ENCODE data around the gene PKP4. TPM values are rescaled to one million over a fixed set of nuclear protein-coding genes. Genes with fewer than 3 reads are reported as not detected.

The PKP4 gene
- total RNA-seq, 2 experiments from 2014 or later = 68.7 to 73.2 TPM

DNA sequence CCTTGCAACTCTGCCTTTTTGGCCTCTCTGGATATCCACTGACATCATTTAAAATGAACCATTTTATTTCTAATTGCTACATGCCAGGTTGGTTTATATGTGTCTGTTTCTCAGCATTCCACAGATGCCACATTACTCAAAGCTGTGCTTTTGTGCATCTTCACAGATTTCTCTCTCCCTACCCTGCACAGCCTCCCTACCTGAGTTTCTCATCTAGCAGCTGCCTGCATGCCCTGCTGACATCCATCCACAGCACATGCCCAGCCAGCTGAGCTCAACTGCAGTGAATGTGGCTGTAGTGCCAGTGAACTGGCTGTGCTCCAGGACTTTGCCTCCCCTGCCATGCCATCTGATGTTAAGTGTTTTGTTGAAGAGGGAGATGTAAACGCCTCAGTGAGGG is 44.5 kb downstream of the PKP4 start:
- BruUV-seq (replicated peaks) = no TSS peak
- Histone ChIP-seq H3K27ac (ENCODE audit: low read depth, low read length, poor library complexity, severe bottlenecking) (no peak overlapping the region), H3K36me3 (ENCODE audit: insufficient read depth, low read length) (no peaks in the 10 kb centered on the region), H2AFZ (ENCODE audit: low read length) (no peak overlapping the region), H3K9me3 (ENCODE audit: low read length) (no peaks in the 10 kb centered on the region), H3K79me2 (ENCODE audit: insufficient read depth, low read depth, low read length) (0 out of 2 replicates have a peak, but pooled peaks cover 3% of the 10 kb centered on the region), H3K4me1 (ENCODE audit: insufficient read depth, low read length, poor library complexity, severe bottlenecking) (no peaks in the 10 kb centered on the region), H3K9me2 (ENCODE audit: insufficient read depth, low read length) (no peaks in the 10 kb centered on the region), H3K4me3 (ENCODE audit: low read depth, low read length, poor library complexity, severe bottlenecking) (no peak overlapping the region), H4K20me1 (ENCODE audit: insufficient read depth, low read length) (peaks cover 5% of the 10 kb centered on the region; the same call in 1 of the 2 replicates), H3K4me2 (ENCODE audit: low read length) (no peak overlapping the region)
- ChIA-PET CTCF (ENCODE audit: unreplicated experiment) (no interaction called here), POLR2A (interaction anchor here (0.6 to 1.0 kb wide), 2 partner anchors 11 to 106 kb away, joined by 3 read pairs; no protein-coding TSS in a partner anchor)
- intact Hi-C loops (cut with micrococcal nuclease; ENCODE audit: unreplicated experiment) = no loop called here
- no peak for TF ChIP-seq EZH2phosphoT487 (IDR thresholded peaks at IDR 0.05; ENCODE audit: borderline replicate concordance, low read depth, low read length)
- TF ChIP-seq, protein P1, sequence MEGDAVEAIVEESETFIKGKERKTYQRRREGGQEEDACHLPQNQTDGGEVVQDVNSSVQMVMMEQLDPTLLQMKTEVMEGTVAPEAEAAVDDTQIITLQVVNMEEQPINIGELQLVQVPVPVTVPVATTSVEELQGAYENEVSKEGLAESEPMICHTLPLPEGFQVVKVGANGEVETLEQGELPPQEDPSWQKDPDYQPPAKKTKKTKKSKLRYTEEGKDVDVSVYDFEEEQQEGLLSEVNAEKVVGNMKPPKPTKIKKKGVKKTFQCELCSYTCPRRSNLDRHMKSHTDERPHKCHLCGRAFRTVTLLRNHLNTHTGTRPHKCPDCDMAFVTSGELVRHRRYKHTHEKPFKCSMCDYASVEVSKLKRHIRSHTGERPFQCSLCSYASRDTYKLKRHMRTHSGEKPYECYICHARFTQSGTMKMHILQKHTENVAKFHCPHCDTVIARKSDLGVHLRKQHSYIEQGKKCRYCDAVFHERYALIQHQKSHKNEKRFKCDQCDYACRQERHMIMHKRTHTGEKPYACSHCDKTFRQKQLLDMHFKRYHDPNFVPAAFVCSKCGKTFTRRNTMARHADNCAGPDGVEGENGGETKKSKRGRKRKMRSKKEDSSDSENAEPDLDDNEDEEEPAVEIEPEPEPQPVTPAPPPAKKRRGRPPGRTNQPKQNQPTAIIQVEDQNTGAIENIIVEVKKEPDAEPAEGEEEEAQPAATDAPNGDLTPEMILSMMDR (conservative IDR thresholded peaks at IDR 0.05; ENCODE audit: low read length) = no peak
- DNase-seq (ENCODE audit: low spot score) = no peak

DNA sequence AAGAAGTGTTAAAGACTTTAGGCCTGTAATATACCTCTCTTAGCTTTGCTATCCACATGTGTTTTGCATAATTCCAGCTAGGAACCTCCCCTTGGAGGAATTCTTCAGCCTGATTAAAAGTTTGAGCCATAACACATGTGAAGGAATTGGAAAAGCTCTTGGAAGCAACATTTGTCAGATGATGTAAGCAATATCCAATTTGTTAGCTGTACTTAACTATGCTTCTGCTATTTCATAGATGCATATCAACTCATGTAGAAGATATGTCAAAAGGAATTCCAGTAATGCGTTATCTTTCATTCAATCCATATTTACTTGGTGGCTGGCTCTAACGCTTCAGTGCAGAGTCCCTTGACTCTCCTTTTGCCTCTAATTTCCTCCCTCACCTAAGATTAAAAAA is 46.2 kb downstream of the PKP4 start:
- DNase-seq (ENCODE audit: low spot score) = no peak
- no peak overlapping the region for H3K27ac ChIP-seq (ENCODE audit: low read depth, low read length, poor library complexity, severe bottlenecking)
- no peaks in the 10 kb centered on the region for H3K36me3 ChIP-seq (ENCODE audit: insufficient read depth, low read length)
- no peaks in the 10 kb centered on the region for H3K9me3 ChIP-seq (ENCODE audit: low read length)
- no TSS peak for BruUV-seq (replicated peaks)
- H3K4me2 ChIP-seq (ENCODE audit: low read length) = no peak overlapping the region
- ChIA-PET CTCF (ENCODE audit: unreplicated experiment) (no interaction called here), POLR2A (no interaction called here)
- H2AFZ ChIP-seq (ENCODE audit: low read length) = no peak overlapping the region
- peaks cover 5% of the 10 kb centered on the region; the same call in 1 of the 2 replicates for H4K20me1 ChIP-seq (ENCODE audit: insufficient read depth, low read length)
- H3K79me2 ChIP-seq (ENCODE audit: insufficient read depth, low read depth, low read length) = 0 out of 2 replicates have a peak, but pooled peaks cover 3% of the 10 kb centered on the region
- no peaks in the 10 kb centered on the region for H3K9me2 ChIP-seq (ENCODE audit: insufficient read depth, low read length)
- H3K4me3 ChIP-seq (ENCODE audit: low read depth, low read length, poor library complexity, severe bottlenecking) = no peak overlapping the region
- intact Hi-C loops (cut with micrococcal nuclease; ENCODE audit: unreplicated experiment) = no loop called here
- TF ChIP-seq, protein P1 (conservative IDR thresholded peaks at IDR 0.05; ENCODE audit: low read length) = no peak
- no peak for TF ChIP-seq EZH2phosphoT487 (IDR thresholded peaks at IDR 0.05; ENCODE audit: borderline replicate concordance, low read depth, low read length)
- no peaks in the 10 kb centered on the region for H3K4me1 ChIP-seq (ENCODE audit: insufficient read depth, low read length, poor library complexity, severe bottlenecking)

DNA sequence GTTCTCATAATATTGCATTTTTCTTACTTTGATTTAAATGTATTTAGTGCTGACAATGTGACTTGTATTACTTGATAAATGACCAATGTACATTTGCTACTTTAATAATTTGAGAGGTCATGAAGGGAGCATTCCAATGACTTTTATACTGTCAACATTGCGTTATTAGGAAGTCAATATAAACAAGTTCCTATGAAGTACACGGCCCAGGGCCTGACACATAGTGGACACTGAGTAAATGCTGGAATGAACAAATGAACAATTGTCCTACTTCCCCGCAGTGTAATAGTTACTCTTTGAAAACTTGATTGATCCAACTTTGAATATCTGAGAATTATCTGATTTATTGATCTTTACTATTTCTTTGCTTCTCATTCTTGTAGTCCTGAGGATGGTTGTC is 47.3 kb downstream of the PKP4 start:
- 0 out of 2 replicates have a peak, but pooled peaks cover 5% of the 10 kb centered on the region for H4K20me1 ChIP-seq (ENCODE audit: insufficient read depth, low read length)
- H3K4me3 ChIP-seq (ENCODE audit: low read depth, low read length, poor library complexity, severe bottlenecking) = no peak overlapping the region
- H3K4me2 ChIP-seq (ENCODE audit: low read length) = no peak overlapping the region
- DNase-seq (ENCODE audit: low spot score) = no peak
- H3K9me2 ChIP-seq (ENCODE audit: insufficient read depth, low read length) = no peaks in the 10 kb centered on the region
- no peak overlapping the region for H3K27ac ChIP-seq (ENCODE audit: low read depth, low read length, poor library complexity, severe bottlenecking)
- no peaks in the 10 kb centered on the region for H3K36me3 ChIP-seq (ENCODE audit: insufficient read depth, low read length)
- TF ChIP-seq, protein P1 (conservative IDR thresholded peaks at IDR 0.05; ENCODE audit: low read length) = no peak
- no peak for TF ChIP-seq EZH2phosphoT487 (IDR thresholded peaks at IDR 0.05; ENCODE audit: borderline replicate concordance, low read depth, low read length)
- H3K9me3 ChIP-seq (ENCODE audit: low read length) = no peaks in the 10 kb centered on the region
- no peaks in the 10 kb centered on the region for H3K4me1 ChIP-seq (ENCODE audit: insufficient read depth, low read length, poor library complexity, severe bottlenecking)
- H2AFZ ChIP-seq (ENCODE audit: low read length) = no peak overlapping the region
- no TSS peak for BruUV-seq (replicated peaks)
- ChIA-PET CTCF (ENCODE audit: unreplicated experiment) (no interaction called here), POLR2A (no interaction called here)
- intact Hi-C loops (cut with micrococcal nuclease; ENCODE audit: unreplicated experiment) = no loop called here
- H3K79me2 ChIP-seq (ENCODE audit: insufficient read depth, low read depth, low read length) = 0 out of 2 replicates have a peak, but pooled peaks cover 3% of the 10 kb centered on the region

All from OCI-LY7 (cell line).